BJ (cell line): ENCODE results near the gene RANBP3. TPM values are rescaled to one million over a fixed set of nuclear protein-coding genes. Genes with fewer than 3 reads are reported as not detected.
A peak's percentile ranks its signal among the peaks of the same experiment; 100 is the strongest.

Source experiments
- CTCF ChIA-PET: fragments of 350-600 bp; formaldehyde crosslinking; extraction: SDS; loops from one replicate; lab custom pipeline; 2021; ENCODE audit warnings: antibody characterized with exemption, inconsistent platforms; lab: Yijun Ruan, JAX
- POLR2A ChIA-PET: fragments of 300-600 bp; sonication (Branson Sonifier 250); formaldehyde crosslinking; extraction: SDS; loops from one replicate; lab custom pipeline; 2021; ENCODE audit warnings: antibody characterized with exemption; lab: Charles Lee
- DNase-seq: peaks from one replicate; pipeline ENCODE4 v3.0.0-alpha.2; 2011; ENCODE audit warnings: low read depth
- H3K27me3 ChIP-seq: 2 replicates; pipeline ENCODE4 v1.6.0; 2011; ENCODE audit warnings: low read length; ENCODE audit not compliant: control insufficient read depth, insufficient read depth
- H3K36me3 ChIP-seq: 2 replicates; pipeline ENCODE4 v1.5.1; 2011; ENCODE audit warnings: low read length; ENCODE audit not compliant: control insufficient read depth, insufficient read depth
- H3K4me3 ChIP-seq: 2 replicates; pipeline ENCODE4 v1.5.1; 2011; ENCODE audit warnings: low read depth, mild to moderate bottlenecking, control low read depth, low read length
- polyA plus RNA-seq: library from polyadenylated mRNA; depleted of rRNA; stranded (reverse); fragments of >200 nt; gene quantifications from 2 replicates; pipeline ENCODE4 v1.2.3, GENCODE V29; 2011
- TF ChIP-seq, protein P1 (sequence below): IDR thresholded peaks from 2 replicates; pipeline ENCODE4 v1.5.1; 2011; ENCODE audit warnings: low read depth, mild to moderate bottlenecking, control low read depth, inconsistent platforms, low read length, moderate library complexity; ENCODE audit not compliant: insufficient read depth

Gene RANBP3
- polyA plus RNA-seq, 1 experiment: 68.6 TPM

DNA sequence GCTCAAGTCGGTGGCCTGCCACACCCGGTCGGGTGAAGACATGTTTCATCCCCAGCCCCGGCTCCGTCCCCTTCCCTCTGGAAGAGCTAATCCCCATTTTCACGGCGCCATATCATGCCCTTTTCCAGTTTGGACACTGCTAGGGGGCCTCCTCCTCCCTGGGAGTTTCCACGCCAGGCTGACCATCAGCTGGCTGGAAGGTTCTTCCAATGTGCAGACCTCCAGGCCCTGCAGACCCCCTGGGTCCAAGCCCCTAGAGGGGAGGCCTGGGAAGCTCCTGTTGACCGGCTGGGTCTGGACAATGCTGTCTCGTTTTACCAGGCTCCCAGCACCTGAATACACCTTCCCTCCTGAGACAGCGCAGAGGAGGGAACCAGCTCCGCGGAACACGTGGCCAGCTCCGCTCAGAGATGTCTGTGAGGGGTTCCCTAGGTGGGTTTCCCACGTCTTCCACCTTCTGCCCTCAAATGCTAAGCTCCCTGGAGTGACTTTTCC lies 44.7 kb upstream of the RANBP3 start:
- Histone ChIP-seq H3K36me3 (peaks cover 1% of the 10 kb centered on the region), H3K27me3 (no peaks in the 10 kb centered on the region), H3K4me3 (no peak overlapping the region)
- TF ChIP-seq, protein P1, sequence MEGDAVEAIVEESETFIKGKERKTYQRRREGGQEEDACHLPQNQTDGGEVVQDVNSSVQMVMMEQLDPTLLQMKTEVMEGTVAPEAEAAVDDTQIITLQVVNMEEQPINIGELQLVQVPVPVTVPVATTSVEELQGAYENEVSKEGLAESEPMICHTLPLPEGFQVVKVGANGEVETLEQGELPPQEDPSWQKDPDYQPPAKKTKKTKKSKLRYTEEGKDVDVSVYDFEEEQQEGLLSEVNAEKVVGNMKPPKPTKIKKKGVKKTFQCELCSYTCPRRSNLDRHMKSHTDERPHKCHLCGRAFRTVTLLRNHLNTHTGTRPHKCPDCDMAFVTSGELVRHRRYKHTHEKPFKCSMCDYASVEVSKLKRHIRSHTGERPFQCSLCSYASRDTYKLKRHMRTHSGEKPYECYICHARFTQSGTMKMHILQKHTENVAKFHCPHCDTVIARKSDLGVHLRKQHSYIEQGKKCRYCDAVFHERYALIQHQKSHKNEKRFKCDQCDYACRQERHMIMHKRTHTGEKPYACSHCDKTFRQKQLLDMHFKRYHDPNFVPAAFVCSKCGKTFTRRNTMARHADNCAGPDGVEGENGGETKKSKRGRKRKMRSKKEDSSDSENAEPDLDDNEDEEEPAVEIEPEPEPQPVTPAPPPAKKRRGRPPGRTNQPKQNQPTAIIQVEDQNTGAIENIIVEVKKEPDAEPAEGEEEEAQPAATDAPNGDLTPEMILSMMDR: no peak
- DNase-seq: no peak
- ChIA-PET CTCF (interaction anchor here (0.6 to 2.7 kb wide), 29 partner anchors 9 to 246 kb away, joined by 3 to 33 read pairs (median 5); partner anchors contain the start of gene NDUFA11), POLR2A (interaction anchor here (0.6 kb wide), 1 partner anchor 130 kb away, joined by 3 read pairs; no protein-coding TSS in a partner anchor)

DNA sequence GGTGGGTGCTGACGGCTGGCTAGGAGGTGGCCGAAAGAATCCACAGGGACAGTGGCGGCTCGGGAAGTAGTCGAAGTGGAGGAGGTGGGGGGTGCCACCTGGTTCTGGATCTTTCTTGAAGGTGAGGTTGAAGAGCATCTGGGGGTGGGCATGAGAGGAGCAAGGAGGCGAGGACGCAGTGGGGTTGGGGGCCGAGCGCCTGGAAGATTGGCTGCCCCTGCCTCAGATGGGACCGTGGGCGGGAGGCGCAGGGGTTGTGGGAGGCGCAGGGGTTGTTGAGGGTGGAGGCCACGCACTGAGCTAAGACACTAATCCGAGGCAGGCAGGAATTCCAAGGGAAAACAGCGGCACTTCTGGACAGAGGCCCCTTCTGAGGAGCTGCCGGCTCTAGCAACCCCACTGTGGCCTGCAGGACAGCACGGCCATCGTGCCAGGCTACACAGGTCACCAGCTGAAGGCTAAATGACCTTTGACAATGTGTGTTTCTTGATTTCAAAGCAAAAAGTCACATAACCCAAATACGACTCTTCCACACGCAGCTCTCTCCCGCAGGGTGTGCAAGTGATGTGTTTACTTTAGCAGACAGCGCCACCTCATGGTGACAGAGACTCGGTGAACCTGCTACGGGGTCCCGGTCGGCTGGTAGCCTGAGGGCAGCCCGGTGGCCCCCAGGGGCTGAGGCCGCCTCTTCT lies 44.1 kb upstream of the RANBP3 start:
- Histone ChIP-seq H3K36me3 (peaks cover 1% of the 10 kb centered on the region; the same call in 1 of the 2 replicates), H3K4me3 (no peak overlapping the region), H3K27me3 (no peaks in the 10 kb centered on the region)
- TF ChIP-seq, protein P1: peak; percentile 75
- CTCF ChIA-PET: interaction anchor here (0.7 to 2.7 kb wide), 27 partner anchors 9 to 245 kb away, joined by 3 to 33 read pairs (median 6); no protein-coding TSS in a partner anchor
- no peak for DNase-seq
- POLR2A ChIA-PET: no interaction called here

DNA sequence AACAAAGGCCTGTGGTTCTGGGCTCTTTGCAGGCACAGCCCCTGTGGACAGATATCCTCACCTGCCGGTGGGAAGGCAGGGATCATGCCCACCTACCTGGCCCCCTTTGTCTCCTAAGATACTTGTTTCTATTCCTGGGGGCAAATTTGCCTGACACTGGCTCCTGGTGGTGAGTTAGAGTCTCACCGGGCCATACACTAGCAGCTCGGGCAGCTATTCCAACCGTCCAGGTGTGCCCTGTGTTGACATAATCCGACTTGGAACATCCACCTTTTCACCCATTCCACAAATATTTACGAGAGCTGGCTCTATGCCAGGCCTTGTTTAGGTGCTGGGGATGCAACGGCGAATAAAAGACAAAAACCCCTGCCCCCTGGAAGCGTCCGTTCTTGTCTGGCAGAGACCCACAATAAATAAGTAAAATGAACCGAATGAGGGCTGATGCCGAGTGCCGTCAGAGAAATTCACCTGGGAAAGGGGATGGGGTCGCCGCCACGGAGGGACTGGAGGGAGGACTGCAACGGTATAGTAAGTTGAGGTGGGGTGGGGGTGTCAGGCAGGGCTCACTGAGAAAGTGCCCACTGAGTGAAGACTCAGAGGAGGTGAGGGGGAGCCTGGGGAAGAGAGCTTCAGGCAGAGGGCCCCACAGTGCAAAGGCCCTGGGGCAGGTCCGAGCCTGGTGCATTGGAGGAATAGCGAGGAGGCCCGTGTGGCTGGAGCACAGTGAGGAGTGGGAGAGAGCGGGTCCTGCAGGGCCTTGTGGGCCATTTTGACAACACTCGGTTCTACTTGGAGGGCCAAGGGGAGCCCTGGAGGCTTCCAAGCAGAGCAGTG lies 43.2 kb upstream of the RANBP3 start:
- no peaks in the 10 kb centered on the region; the same call in 1 of the 2 replicates for H3K36me3 ChIP-seq
- POLR2A ChIA-PET: no interaction called here
- H3K27me3 ChIP-seq: no peaks in the 10 kb centered on the region
- H3K4me3 ChIP-seq: no peak overlapping the region
- CTCF ChIA-PET: interaction anchor here (0.9 to 2.7 kb wide), 11 partner anchors 11 to 217 kb away, joined by 3 to 33 read pairs (median 9); no protein-coding TSS in a partner anchor
- DNase-seq: no peak
- TF ChIP-seq, protein P1: no peak

DNA sequence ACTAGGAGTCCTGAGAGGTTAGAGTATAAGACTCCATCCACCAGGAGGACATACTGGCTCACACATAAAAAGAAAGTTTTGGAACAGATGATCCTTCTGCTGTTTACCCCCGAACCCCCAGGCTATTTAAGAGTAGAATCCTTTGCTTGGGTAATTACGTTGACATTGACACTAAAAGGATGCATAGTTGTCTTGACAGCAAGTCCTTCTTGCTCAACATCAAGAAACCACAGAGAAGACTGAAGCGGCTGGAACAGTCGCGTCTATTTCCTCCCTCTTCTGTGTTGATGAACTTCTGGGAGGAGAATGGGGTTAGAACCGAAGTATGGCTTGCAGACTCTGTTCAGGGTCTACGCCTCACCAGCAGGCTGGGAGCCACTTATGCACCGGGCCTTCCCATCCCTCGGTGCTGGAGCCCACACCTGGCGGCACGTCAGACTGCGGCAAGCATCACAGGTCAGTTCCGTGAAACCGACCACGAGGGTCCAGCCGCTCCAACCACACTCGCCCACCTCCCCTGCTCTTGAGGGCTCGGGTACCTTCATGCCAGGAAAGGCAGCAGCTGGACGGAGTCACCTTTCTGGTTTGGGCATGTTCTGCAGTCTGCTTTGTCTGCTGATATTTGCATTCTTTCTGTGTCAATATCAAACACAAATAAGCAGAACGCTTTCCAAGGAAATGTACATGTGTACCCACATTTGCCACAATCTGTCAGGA lies 42.4 kb upstream of the RANBP3 start:
- Histone ChIP-seq H3K27me3 (no peaks in the 10 kb centered on the region), H3K36me3 (no peaks in the 10 kb centered on the region; the same call in 1 of the 2 replicates), H3K4me3 (no peak overlapping the region)
- ChIA-PET POLR2A (no interaction called here), CTCF (interaction anchor here (0.9 to 1.9 kb wide), 2 partner anchors 52 to 53 kb away, joined by 5 to 6 read pairs; no protein-coding TSS in a partner anchor)
- no peak for DNase-seq
- TF ChIP-seq, protein P1: no peak
